ENCODE measurements around the gene MTFP1.

MTFP1 gene

GRCh38 chr22:30422481-30423300 is 2.9 kb upstream of the MTFP1 start:
- peak overlapping the region; percentile 28; the same call in 1 of the 2 replicates for H2AFZ ChIP-seq (ENCODE audit: low read depth, low read length)
- H3K27ac ChIP-seq (ENCODE audit: low read length): peak overlapping the region; percentile 64
- H3K4me1 ChIP-seq (ENCODE audit: low read length): peaks cover 25% of the 10 kb centered on the region
- no peaks in the 10 kb centered on the region for H3K27me3 ChIP-seq (ENCODE audit: low read depth, low read length)
- peaks cover 44% of the 10 kb centered on the region for H3K79me2 ChIP-seq (ENCODE audit: low read length)
- H3K9ac ChIP-seq (ENCODE audit: low read length): peak overlapping the region; percentile 94
- 0 out of 2 replicates have a peak, but pooled peaks cover 7% of the 10 kb centered on the region for H4K20me1 ChIP-seq (ENCODE audit: insufficient read depth, low read length)
- peak overlapping the region; percentile 97 for H3K4me2 ChIP-seq (ENCODE audit: low read length)
- peak overlapping the region; percentile 87 for H3K4me3 ChIP-seq (ENCODE audit: low read length)
- peaks cover 50% of the 10 kb centered on the region for H3K36me3 ChIP-seq (replicated peaks; ENCODE audit: low read depth, low read length)
- no peaks in the 10 kb centered on the region for H3K9me3 ChIP-seq (ENCODE audit: insufficient read depth, low read length)
- TF ChIP-seq CTCF (IDR thresholded peaks at IDR 0.05; ENCODE audit: low read depth, low read length): no peak
- TF ChIP-seq EZH2phosphoT487 (IDR thresholded peaks at IDR 0.05; ENCODE audit: low read depth): no peak

- Histone ChIP-seq H3K27me3 (ENCODE audit: low read depth, low read length) (no peaks in the 10 kb centered on the region), H3K27ac (ENCODE audit: low read length) (peak overlapping the region; percentile 64), H3K9ac (ENCODE audit: low read length) (peak overlapping the region; percentile 94), H2AFZ (ENCODE audit: low read depth, low read length) (peak overlapping the region; percentile 28; the same call in 1 of the 2 replicates), H3K4me2 (ENCODE audit: low read length) (peak overlapping the region; percentile 97), H3K79me2 (ENCODE audit: low read length) (peaks cover 44% of the 10 kb centered on the region), H3K4me1 (ENCODE audit: low read length) (peaks cover 25% of the 10 kb centered on the region), H4K20me1 (ENCODE audit: insufficient read depth, low read length) (0 out of 2 replicates have a peak, but pooled peaks cover 7% of the 10 kb centered on the region), H3K9me3 (ENCODE audit: insufficient read depth, low read length) (no peaks in the 10 kb centered on the region), H3K4me3 (ENCODE audit: low read length) (peak overlapping the region; percentile 87), H3K36me3 (replicated peaks; ENCODE audit: low read depth, low read length) (peaks cover 48% of the 10 kb centered on the region)
- TF ChIP-seq EZH2phosphoT487 (IDR thresholded peaks at IDR 0.05; ENCODE audit: low read depth) (no peak), CTCF (IDR thresholded peaks at IDR 0.05; ENCODE audit: low read depth, low read length) (no peak)
These were observed 2.1 kb upstream of the MTFP1 start for GRCh38 chr22:30423301-30423958.

- H3K4me2 ChIP-seq (ENCODE audit: low read length): peak overlapping the region; percentile 97
- H3K79me2 ChIP-seq (ENCODE audit: low read length): peaks cover 44% of the 10 kb centered on the region
These were observed 1.5 kb upstream of the MTFP1 start for GRCh38 chr22:30423959-30424533.

More at GRCh38 chr22:30423959-30424533, 1.5 kb upstream of the MTFP1 start:
- Histone ChIP-seq H3K9ac (ENCODE audit: low read length) (peak overlapping the region; percentile 94), H3K27me3 (ENCODE audit: low read depth, low read length) (no peaks in the 10 kb centered on the region), H3K4me1 (ENCODE audit: low read length) (peaks cover 25% of the 10 kb centered on the region), H3K9me3 (ENCODE audit: insufficient read depth, low read length) (no peaks in the 10 kb centered on the region), H2AFZ (ENCODE audit: low read depth, low read length) (peak overlapping the region; percentile 59), H4K20me1 (ENCODE audit: insufficient read depth, low read length) (0 out of 2 replicates have a peak, but pooled peaks cover 7% of the 10 kb centered on the region), H3K4me3 (ENCODE audit: low read length) (peak overlapping the region; percentile 87), H3K36me3 (replicated peaks; ENCODE audit: low read depth, low read length) (peaks cover 46% of the 10 kb centered on the region), H3K27ac (ENCODE audit: low read length) (peak overlapping the region; percentile 64)
- TF ChIP-seq CTCF (IDR thresholded peaks at IDR 0.05; ENCODE audit: low read depth, low read length) (no peak), EZH2phosphoT487 (IDR thresholded peaks at IDR 0.05; ENCODE audit: low read depth) (no peak)
